GM19438 (cell line): ENCODE measurements around the gene AGPAT3.
A peak's percentile ranks its signal among the peaks of the same experiment; 100 is the strongest.

Experiments used
- ATAC-seq: cut with Tn5 transposase; IDR thresholded peaks from one replicate; pipeline ENCODE4 v1.9.1; 2021; ENCODE audit warnings: low read depth; ENCODE audit not compliant: unreplicated experiment

The AGPAT3 gene

GRCh38 chr21:43904331-43904781, 39.3 kb downstream of the AGPAT3 start:
- ATAC-seq = no peak

DNA sequence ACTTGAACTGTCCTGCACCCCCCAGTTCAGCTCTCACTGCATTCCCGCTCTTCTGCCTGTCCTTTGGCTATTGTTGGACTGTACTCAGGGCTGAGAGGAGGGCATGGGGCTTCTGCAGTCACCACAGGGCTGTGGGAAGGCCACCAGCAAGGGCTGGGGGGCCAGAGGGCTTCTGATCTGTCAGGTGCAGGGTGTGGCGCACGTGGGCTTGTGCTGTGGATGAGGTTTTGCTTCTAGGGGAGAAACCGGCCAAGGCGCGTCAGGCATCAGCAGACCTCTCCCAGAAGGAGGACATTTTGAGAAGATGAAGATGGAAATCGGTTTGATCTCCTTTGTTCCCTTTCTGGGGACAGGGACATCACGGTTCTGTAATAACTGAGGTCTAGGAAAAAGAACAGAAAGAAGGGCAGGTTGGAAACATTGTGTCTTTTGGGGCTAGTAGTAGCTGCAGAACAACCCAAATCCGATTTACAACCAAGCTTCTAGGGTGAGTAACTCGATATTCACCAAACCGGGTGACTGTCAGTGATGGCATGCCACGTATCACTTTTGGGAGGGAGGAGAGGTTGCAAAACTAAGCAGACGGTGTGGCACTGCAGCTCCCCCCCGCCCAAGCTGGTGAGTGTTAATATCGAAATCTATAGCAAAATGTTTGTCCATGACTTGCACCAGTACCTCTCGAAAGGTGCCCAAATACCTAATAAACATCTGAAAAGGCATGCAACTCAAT, 40.9 kb downstream of the AGPAT3 start:
- ATAC-seq = no peak

DNA sequence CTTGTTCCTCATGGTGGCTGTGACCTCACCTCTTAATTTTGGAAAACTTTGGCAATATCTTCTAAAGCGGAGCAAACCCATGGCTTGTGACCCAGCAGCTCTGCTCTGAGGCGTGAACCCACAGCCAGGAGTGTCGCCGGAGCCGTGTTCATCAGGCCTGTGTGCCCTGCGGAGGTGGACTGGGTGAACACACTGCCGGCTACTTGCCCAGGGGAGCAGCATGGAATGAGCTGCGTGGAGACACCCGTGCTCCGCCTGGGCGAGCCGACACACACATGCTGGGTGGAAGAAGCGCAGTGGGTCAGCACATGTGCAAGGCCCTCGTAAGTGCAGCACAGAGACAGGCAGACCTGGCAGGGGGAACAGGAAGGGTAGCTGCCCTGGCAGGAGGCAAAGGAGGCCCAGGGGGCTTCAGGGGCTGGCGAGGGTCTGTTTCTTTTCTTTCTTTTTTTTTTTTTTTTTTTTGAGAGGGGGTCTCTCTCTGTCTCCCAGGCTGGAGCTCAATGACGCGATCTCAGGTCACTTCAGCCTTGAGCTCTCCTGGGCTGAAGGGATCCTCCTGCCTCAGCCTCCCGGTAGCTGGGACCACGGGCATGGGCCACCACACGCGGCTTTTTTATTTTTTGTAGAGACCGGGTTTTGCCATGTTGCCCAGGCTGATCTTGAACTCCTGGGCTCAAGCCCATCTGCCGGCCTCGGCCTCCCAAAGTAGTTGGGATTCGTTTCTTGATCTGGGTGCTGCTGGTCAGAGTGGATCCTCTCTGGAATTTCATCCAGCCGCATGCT, 41.8 kb downstream of the AGPAT3 start:
- ATAC-seq = no peak

GRCh38 chr21:43907751-43908150, 42.7 kb downstream of the AGPAT3 start:
- no peak for ATAC-seq

DNA sequence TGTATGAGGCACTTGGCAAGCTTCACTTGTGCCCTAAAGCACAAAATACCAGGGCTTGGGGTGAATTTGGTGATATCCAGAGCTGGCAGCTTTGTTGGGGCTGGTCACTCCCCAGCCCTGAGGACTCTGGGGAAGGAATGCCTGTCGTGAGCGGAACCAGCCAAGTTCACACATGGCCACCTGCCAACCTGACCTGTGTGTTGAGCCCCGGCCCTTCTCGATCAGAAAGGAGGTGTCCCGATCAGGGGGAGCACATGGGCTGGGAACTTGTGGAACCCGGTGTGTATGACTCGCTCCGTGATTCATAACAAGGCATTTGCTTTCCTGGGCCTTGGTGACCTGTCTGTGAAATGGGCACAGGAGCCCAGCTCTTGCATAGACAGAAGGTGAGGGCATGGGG, 43.1 kb downstream of the AGPAT3 start:
- ATAC-seq = no peak

DNA sequence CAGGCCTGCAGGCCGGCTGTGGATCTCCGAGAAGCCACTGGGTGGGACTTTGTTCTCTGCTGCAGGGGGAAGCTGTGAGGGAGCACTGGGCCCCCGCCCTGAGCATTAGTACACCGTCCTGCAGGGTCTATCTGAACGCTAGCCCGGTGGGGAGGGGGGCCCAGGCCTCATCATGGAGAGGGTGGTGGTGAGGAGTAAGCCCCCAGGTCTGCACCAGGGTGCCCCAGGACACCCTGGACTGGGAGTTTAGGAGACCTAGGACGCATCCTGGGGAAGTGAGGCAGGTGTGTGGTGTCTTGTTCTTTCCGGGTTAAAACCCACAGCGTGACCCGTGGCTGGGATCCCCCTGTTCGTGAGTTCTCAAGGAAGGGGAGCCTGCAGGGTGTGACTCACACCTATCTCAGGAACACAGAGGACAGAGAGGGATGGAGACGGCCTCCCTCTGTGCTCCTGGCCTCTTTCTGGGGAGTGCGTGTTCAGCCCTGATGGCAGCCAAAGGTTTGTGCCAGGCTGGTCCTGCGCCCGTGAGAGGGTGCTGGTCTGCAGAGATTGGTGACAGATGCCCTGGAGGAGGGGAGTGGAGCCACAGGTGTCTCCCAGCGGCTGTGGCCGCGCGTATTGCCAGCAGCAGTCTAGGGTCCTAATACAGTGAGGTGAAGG, 44.8 kb downstream of the AGPAT3 start:
- ATAC-seq = no peak

DNA sequence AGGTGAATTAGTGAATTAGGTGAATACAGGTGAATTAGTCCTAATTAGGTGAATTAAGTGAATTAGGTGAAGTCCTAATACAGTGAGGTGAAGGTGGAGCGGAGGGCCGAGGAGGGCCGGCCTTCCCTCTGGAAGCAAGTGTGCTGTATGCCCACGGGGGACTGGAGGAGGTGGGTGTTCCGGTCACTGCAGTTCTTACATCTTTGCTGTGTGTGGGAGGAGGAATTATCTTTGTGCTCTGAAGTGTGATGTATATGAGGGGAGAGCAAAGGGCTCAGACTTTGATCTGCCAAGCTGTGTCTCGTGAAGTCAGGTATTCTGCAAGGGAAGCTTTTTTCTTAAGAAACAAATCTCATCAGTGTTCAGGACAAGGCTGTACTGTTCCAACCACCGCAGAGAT, 45.4 kb downstream of the AGPAT3 start:
- no peak for ATAC-seq

DNA sequence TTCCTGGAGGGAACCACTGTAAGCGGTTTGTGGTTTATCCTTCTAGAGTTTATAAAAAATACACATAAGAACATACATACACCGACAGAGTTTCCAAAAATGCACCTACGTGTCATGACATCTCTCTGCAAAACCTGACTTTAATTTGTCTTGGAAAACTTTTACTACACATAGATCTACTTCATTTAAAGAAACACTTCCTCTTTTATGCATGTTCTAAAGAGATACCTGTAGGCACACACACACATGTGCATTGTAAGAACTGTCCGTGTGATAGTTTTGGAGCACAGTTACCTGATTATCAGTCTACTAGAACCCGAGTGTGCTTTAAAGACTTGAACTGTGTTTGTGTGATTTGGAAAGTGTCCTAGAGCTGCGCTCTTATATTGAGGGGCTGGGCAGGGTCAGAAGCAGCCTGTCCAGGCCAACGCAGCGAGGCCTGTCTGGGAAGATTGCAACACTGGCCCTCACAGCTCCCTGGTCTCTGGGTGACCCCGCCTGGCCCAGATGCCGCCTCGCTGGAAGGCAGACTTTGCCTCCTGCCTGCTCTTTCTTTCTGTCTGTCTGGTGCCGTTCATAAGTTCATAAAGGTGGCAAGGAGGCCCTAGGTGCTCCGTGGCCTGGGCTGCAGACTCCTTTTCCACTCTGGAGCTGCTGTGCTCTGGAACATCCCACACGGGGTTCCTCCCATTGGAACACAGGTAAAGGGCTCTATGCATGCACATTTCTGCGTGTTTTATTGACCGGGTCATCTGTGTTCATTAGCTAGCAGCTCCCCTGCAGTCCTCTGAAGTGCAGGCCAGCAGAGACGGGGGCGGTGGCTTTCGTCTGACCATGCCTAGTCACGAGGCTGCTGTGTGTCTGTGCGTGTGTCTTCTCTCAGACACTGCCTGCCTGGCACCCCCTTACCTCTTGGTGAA, 46.3 kb downstream of the AGPAT3 start:
- no peak for ATAC-seq

DNA sequence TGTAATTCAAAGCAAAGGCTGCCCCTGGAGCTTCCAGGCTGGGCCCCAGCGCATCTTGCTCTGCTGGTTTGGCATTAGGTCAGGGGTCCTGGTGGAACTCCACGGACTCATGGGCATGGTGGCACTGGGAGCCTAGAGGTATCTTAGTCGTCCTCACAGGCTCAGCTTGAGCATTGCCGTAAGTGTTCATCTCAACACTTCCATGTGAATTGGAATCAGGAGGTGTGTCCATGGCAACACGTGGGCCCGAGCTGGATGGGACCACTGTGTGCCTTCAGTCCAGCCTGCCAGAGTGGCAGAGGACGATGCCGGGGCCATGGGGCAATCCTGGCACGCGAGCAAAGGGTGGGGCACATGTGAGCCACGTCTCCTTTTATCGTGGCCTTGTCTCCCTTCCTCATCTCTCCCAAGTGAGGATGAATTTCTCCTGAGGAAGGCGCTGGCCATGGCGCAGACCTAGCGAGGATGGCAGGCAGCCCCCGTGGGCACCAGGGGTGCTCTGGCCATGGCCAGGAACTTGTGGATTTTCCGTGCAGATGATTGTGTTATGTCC, 47.0 kb downstream of the AGPAT3 start:
- ATAC-seq = no peak

DNA sequence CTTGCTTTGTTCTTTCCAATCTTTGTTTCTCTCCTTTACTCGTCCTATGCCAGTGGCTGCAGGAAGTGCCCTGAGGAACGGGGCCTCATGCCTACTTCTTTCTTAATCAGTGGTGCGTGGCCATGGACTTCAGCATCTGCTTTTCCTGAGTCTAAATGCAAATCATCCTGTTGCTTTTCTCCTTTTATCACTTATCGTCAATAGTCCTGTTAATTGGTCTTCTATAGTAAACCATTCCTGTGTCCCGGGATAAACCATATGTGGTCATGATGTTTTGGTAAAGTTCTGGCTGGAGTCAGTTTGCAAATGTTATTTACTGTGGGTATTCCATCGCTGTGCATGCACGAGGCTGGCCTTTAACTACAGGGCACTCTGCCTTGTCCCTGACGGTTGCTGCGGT, 47.5 kb downstream of the AGPAT3 start:
- ATAC-seq = no peak

DNA sequence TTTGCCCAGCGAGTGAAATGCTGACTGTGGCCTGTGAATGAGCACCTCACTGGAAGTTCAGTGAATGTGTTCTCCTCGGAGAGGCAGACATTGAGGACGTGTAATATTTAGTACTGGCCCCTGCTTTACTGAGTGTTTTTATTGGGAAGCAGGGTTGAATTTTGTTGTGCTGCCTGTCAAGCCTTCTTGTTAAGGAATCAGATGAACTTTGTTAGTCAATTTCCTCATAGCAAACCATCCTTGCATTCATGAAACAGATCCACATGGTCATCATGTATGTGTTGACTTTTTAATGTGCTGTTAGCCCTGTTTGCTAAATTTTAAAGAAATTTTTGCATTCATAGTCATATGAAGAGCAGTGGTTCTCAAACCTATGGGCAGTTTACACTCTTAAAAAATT, 47.9 kb downstream of the AGPAT3 start:
- ATAC-seq = no peak

- no peak for ATAC-seq
These were observed 48.9 kb downstream of the AGPAT3 start for GRCh38 chr21:43913928-43914327.

GRCh38 chr21:43916076-43916475, 51.1 kb downstream of the AGPAT3 start:
- no peak for ATAC-seq

DNA sequence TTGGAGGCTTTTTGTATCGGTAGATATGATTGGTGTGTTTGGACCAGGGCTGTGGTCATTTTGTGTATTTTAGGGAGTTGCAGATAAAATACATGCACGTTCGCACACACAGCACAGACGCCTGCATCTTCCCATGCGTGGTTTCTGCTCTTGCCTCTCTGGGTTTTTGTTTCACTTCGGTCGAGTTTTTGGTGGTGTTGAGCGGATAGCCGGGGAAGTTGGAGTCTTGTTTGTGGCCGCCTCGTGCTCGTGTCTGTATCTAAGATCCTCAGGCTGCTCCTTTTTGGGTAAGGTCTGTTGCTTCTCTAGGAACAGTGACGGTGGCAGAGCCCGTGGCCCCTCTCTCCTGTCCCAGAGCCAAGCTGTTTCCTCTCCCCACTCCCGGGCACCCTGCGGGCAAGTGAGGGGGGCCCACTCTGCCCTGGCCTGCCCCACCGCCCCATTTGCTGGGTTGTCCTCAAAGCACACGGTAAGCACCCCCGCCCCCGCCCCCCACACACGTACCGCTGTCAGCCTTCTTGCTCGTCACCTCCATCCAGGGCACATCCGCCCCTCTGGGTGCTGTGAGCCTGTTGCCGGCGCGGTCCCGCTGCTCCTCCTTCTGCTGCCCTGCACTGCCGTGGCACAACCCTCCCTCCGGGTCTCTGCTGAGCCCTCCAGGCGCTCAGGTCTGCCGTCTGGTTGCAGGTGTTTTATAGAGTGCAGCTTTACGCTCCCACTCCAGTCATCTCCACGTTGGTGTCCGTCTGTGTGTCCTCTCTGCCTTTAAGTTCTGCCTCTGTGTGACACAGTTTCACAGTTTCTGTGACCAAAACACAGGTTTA, 51.9 kb downstream of the AGPAT3 start:
- peak; percentile 49 for ATAC-seq

DNA sequence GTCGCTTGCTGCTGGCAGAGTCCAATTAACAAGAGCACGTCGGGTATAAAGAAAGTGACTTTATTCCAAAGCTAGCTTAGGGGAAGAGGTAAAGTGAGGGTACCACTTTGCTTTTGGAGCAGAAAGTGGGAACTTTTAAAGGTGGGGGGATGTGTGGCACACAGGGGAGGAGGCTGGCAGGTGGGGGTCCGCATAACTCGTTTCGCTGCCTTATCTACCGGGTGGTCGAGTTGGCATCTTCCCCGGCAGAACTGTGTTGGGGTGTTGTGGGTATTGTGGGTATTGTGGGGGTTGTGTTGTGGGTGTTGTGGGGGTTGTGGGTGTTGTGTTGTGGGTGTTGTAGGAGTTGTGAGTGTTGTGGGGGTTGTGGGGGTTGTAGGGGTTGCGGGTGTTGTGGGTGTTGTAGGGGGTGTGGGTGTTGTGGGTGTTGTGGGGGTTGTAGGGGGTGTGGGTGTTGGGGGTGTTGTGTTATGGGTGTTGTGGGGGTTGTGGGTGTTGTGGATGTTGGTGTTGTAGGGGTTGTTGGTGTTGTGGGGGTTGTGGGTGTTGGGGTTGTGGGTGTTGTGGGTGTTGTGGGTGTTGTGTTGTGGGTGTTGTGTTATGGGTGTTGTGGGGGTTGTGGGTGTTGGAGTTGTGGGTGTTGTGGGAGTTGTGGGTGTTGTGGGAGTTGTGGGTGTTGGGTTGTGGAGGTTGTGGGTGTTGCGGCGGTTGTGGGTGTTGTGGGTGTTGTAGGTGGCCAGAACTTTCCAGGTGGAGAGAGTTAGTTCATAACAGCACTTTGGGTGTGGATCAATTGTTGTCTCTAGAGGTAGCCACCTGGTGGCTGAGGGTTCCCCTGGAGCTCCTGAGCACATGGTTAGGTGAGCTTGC, 52.7 kb downstream of the AGPAT3 start:
- no peak for ATAC-seq

GRCh38 chr21:43918385-43918947, 53.4 kb downstream of the AGPAT3 start:
- ATAC-seq = no peak

- no peak for ATAC-seq
These were observed 54.3 kb downstream of the AGPAT3 start for GRCh38 chr21:43919283-43919682.
